Measurements from ENCODE around the gene MUC15.

DNA sequence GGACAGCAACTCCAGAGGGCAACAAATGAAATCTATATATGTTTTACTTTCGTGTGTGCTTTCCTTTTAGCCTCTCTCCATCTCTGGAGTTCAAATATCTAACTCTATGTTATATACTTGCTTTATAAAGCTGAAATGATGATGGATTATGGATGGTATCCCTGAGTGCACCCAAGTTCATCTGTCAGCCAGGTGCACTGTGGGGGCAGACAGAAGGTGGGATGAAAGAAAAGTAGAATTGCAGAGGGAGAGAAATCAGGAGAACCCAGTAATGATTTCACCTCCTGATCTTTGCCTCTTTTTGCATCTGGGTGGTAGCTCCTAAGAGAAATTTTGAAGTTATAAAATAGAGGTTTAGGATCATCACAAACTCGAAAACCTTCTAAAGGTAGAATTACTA lies 2.4 kb downstream of the MUC15 start:
- TF ChIP-seq MAX (IDR thresholded peaks at IDR 0.05; ENCODE audit: insufficient read depth, insufficient read length): no peak
- no peak for TF ChIP-seq CTCF (IDR thresholded peaks at IDR 0.05; ENCODE audit: extremely low read depth in 1 of 2, insufficient read depth in 1 of 2, low read depth in 1 of 2, low read length in 2 of 2)
- no peak for TF ChIP-seq POLR2A (IDR thresholded peaks at IDR 0.05; ENCODE audit: low read depth, low read length)
- TF ChIP-seq FOS (IDR thresholded peaks at IDR 0.05; ENCODE audit: borderline replicate concordance, insufficient read depth, low read length): no peak
- no peak for TF ChIP-seq EZH2 (IDR thresholded peaks at IDR 0.05; ENCODE audit: borderline replicate concordance, low read depth, low read length, severe bottlenecking)
- no peak for TF ChIP-seq POLR2AphosphoS5 (IDR thresholded peaks at IDR 0.05; ENCODE audit: insufficient read depth, low read depth, low read length)
- no peak for TF ChIP-seq MYC (IDR thresholded peaks at IDR 0.05; ENCODE audit: low read depth, low read length)

All from endothelial cell of umbilical vein (primary cell).